ENCODE measurements around the gene SHROOM3. TPM values are rescaled to one million over a fixed set of nuclear protein-coding genes. Genes with fewer than 3 reads are reported as not detected.

The SHROOM3 gene
- total RNA-seq, 2 experiments from 2014 or later = not detected

DNA sequence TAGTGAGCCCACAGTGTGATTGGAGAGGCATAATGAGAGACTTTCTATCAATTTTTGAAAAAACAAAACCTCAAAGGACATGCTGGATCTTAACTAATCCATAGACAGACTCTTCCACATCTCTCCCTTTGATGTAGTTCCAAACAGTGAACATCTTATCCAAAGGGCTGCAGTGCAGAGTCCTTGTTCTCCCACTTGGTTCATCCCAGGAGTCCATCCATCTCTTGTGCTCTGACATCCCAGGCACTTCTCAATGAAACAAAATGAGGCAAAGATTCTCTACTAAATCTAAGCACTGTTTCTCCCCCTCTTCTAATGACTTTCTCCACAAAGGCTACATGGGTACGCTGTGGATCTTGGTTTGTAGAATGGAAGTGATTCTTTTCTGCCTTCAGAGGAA, 8.3 kb downstream of the SHROOM3 start:
- ATAC-seq (ENCODE audit: poor library complexity) (no peak), DNase-seq (no peak)
- H3K4me1 Mint-ChIP-seq (ENCODE audit: low read depth) = no peaks in the 10 kb centered on the region
- CTCF ChIA-PET = no interaction called here
- intact Hi-C loops (cut with DNase I, micrococcal nuclease) = no loop called here
- H3K27me3 Mint-ChIP-seq = peaks cover 25% of the 10 kb centered on the region
- no peaks in the 10 kb centered on the region for H3K36me3 Mint-ChIP-seq (ENCODE audit: low read depth)
- TF ChIP-seq, protein P1, sequence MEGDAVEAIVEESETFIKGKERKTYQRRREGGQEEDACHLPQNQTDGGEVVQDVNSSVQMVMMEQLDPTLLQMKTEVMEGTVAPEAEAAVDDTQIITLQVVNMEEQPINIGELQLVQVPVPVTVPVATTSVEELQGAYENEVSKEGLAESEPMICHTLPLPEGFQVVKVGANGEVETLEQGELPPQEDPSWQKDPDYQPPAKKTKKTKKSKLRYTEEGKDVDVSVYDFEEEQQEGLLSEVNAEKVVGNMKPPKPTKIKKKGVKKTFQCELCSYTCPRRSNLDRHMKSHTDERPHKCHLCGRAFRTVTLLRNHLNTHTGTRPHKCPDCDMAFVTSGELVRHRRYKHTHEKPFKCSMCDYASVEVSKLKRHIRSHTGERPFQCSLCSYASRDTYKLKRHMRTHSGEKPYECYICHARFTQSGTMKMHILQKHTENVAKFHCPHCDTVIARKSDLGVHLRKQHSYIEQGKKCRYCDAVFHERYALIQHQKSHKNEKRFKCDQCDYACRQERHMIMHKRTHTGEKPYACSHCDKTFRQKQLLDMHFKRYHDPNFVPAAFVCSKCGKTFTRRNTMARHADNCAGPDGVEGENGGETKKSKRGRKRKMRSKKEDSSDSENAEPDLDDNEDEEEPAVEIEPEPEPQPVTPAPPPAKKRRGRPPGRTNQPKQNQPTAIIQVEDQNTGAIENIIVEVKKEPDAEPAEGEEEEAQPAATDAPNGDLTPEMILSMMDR (IDR thresholded peaks at IDR 0.05) = no peak
- no peak overlapping the region for H3K4me3 Mint-ChIP-seq
- peaks cover 0 to 2% of the 10 kb centered on the region in 2 experiments for H3K27me3 ChIP-seq (ENCODE audit: control insufficient read depth in 1 of 2, insufficient read depth in 2 of 2, low read length in 2 of 2)
- no peak overlapping the region for H3K27ac ChIP-seq (ENCODE audit: low read depth in 1 of 2, low read length in 2 of 2)
- POLR2A ChIA-PET = no interaction called here
- no peak overlapping the region for H3K4me3 ChIP-seq (ENCODE audit: low read length)
- H3K4me1 ChIP-seq (ENCODE audit: insufficient read depth, low read length) = no peaks in the 10 kb centered on the region
- no peaks in the 10 kb centered on the region for H3K9me3 Mint-ChIP-seq
- H3K27ac Mint-ChIP-seq = no peak overlapping the region
- H3K36me3 ChIP-seq (ENCODE audit: insufficient read depth, low read length) = no peaks in the 10 kb centered on the region
- no peaks in the 10 kb centered on the region for H3K9me3 ChIP-seq (ENCODE audit: control insufficient read depth in 1 of 2, insufficient read depth in 1 of 2, low read length in 2 of 2)

DNA sequence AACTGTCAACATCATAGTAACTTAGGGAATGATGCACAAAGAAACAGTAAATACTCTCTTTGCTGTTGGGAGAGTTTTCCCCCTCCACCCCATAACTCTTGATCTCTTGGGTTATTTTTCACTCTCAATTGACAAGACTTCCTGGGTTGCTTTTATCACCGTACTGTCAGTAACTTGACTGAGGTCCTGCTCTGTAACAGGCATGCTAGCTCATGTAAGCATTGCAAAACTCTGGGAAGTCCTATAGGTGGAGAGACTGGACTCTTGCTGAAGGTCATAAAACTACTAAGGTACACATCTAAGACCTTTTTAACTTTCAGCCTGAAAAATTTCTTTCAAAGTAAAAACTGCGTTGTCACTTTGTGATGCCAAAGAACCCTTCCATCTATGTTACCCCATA, 10.9 kb downstream of the SHROOM3 start:
- Mint-ChIP-seq H3K9me3 (no peaks in the 10 kb centered on the region), H3K27me3 (peaks cover 9% of the 10 kb centered on the region), H3K27ac (no peak overlapping the region), H3K4me1 (ENCODE audit: low read depth) (no peaks in the 10 kb centered on the region), H3K36me3 (ENCODE audit: low read depth) (no peaks in the 10 kb centered on the region), H3K4me3 (no peak overlapping the region)
- TF ChIP-seq, protein P1 (IDR thresholded peaks at IDR 0.05) = no peak
- ATAC-seq (ENCODE audit: poor library complexity) (no peak), DNase-seq (no peak)
- Histone ChIP-seq H3K36me3 (ENCODE audit: insufficient read depth, low read length) (no peaks in the 10 kb centered on the region), H3K4me3 (ENCODE audit: low read length) (no peak overlapping the region), H3K4me1 (ENCODE audit: insufficient read depth, low read length) (no peaks in the 10 kb centered on the region), H3K27me3 (ENCODE audit: control insufficient read depth in 1 of 2, insufficient read depth in 2 of 2, low read length in 2 of 2) (no peaks in the 10 kb centered on the region), H3K9me3 (ENCODE audit: control insufficient read depth in 1 of 2, insufficient read depth in 1 of 2, low read length in 2 of 2) (no peaks in the 10 kb centered on the region), H3K27ac (ENCODE audit: low read depth in 1 of 2, low read length in 2 of 2) (no peak overlapping the region)
- intact Hi-C loops (cut with DNase I, micrococcal nuclease) = no loop called here
- ChIA-PET CTCF (no interaction called here), POLR2A (no interaction called here)

DNA sequence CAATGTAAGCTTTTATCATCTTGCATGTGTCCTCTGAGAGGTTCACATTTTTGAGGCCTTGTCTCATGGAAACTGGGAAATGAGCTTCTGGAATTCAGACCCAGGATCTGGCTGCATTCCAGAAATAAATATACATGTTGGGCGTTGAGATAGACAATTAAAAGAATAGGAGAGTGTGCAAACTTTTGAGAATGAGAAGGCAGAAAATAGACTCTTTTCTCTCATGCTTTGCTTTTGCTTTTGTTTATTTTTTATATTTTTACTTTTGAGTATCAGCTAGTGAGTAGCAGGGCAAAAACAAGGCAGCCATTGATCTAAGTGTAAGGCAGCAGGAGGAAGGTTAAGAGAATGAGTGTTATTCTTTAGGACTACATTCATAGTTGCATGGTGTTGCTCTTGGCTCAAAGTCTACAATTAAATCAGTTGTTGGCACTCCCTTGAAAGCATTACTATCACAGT, 12.4 kb downstream of the SHROOM3 start:
- CTCF ChIA-PET = no interaction called here
- TF ChIP-seq, protein P1 (IDR thresholded peaks at IDR 0.05) = no peak
- no peak for ATAC-seq (ENCODE audit: poor library complexity)
- Mint-ChIP-seq H3K36me3 (ENCODE audit: low read depth) (no peaks in the 10 kb centered on the region), H3K4me3 (no peak overlapping the region), H3K4me1 (ENCODE audit: low read depth) (no peaks in the 10 kb centered on the region), H3K27ac (no peak overlapping the region), H3K27me3 (peaks cover 5% of the 10 kb centered on the region), H3K9me3 (no peaks in the 10 kb centered on the region)
- no peak overlapping the region for H3K4me3 ChIP-seq (ENCODE audit: low read length)
- intact Hi-C loops (cut with DNase I, micrococcal nuclease) = no loop called here
- no peaks in the 10 kb centered on the region for H3K9me3 ChIP-seq (ENCODE audit: control insufficient read depth in 1 of 2, insufficient read depth in 1 of 2, low read length in 2 of 2)
- no peak overlapping the region for H3K27ac ChIP-seq (ENCODE audit: low read depth in 1 of 2, low read length in 2 of 2)
- H3K4me1 ChIP-seq (ENCODE audit: insufficient read depth, low read length) = no peaks in the 10 kb centered on the region
- H3K27me3 ChIP-seq (ENCODE audit: control insufficient read depth in 1 of 2, insufficient read depth in 2 of 2, low read length in 2 of 2) = no peaks in the 10 kb centered on the region
- no peak for DNase-seq
- no peaks in the 10 kb centered on the region for H3K36me3 ChIP-seq (ENCODE audit: insufficient read depth, low read length)
- POLR2A ChIA-PET = no interaction called here
